Measurements from ENCODE around the gene RANBP1.
A peak's percentile ranks its signal among the peaks of the same experiment; 100 is the strongest.
"Not testable (repeated sequence)": the region's sequence is repeated elsewhere in the genome, so short reads cannot be mapped to it uniquely, and the experiment has no call there.

Gene RANBP1

GRCh38 chr22:20155330-20156041 is 39.6 kb downstream of the RANBP1 start:
- DNase-seq: peak; percentile 13 to 62

DNA sequence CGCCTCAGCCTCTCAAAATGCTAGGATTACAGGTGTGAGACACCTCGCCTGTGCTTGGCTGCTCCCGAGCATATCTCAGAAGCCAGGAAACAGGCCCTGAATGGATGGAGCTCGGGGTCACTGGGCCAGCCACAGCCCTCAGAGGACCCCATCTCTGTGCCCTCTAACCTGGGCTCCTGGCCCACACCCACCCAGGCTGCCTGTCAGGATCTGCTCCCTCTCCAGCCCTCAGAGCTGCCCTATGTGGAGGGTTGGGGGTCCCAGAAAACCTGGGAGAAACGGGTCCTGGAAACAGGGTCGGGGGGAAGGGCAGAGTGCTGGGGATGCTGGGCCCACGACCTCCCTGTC is 40.1 kb downstream of the RANBP1 start:
- no peak for DNase-seq

DNA sequence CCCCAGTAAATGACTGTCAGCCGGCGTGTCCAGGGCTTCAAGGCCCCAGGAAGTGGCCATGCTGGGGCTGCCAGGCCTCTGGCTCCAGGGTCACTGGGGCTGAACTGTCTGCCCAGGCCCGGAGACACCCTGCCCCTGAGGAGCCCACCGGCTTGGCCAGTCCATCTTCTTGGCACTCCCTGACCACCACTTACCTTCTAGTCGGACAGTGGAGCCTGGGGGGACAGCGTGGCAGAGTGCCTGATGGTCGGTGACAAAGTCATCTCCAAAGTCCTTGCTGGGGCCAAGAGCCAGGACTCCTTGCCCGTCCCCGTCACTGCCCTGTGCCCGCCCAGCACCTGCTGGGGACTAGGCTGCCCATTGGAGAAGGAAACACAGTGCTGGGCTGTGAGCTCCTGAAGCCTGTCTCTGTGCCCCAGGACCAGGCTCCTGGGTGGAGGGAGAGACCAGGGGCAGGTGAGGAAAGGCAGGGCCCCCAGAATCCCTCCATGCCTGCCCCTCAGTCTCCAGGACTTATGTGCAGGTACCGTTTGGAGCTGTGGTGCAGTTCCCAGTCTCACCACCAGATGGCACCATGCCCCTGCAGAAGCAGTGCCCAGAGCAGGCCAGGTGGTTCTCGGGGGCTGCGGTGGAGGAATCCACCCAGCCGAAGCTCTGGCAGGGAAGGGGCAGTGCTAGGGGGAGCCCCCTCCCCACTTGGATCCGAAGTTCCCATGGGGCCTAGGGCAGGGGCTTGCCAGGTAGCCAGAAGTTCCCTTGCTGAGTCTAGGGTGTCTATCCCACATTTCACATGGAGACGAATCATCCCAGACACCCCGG is 40.9 kb downstream of the RANBP1 start:
- peak; percentile 30 to 67 for DNase-seq

- DNase-seq: no peak
Measured at GRCh38 chr22:20157430-20158183, 41.7 kb downstream of the RANBP1 start.

- DNase-seq: no peak
Measured at GRCh38 chr22:20158391-20159036, 42.6 kb downstream of the RANBP1 start.

GRCh38 chr22:20159076-20159475 is 43.2 kb downstream of the RANBP1 start:
- no peak for DNase-seq

GRCh38 chr22:20159531-20159930 is 43.6 kb downstream of the RANBP1 start:
- not testable (repeated sequence) for DNase-seq

DNA sequence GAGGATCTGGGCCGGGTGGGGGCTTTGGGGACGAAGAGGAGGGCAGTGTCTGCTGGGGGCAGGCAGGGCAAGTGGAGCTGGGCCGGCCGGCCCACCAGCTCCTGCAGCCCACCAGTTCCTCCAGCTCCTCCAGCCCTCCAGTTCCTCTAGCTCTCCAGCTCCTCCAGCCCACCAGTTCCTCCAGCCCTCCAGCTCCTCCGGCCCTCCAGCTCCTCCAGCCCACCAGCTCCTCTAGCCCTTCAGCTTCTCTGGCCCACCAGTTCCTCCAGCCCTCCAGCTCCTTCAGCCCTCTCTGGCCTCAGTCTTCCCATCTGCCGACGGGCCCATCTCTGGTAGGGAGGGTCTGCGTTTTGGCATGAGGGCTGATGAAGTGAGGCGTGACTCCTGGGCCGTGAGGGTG is 44.1 kb downstream of the RANBP1 start:
- DNase-seq: no peak

- no peak for DNase-seq
Measured at GRCh38 chr22:20164863-20165262, 49.0 kb downstream of the RANBP1 start.

DNA sequence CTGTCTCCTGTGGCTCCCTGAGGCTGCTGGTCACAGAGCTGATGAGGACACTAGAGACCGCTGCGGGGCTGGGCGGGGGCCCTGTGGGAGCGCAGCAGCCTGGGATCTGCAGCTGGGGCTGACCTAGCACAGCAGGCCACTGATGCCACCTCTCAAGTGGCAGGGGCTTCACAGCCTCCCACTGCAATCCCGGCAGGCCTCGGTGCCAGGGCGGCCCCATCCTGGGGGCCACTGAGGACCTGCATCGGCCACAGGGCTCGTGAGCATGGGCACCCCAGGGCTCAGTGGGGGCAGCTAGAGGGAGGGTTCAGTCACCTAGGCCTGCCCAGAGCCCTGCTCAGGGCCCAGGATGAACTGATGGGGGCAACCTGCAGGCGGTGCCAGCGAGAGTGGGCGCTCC is 49.5 kb downstream of the RANBP1 start:
- no peak for DNase-seq

- no peak for DNase-seq
Measured at GRCh38 chr22:20165913-20166312, 50.0 kb downstream of the RANBP1 start.

DNA sequence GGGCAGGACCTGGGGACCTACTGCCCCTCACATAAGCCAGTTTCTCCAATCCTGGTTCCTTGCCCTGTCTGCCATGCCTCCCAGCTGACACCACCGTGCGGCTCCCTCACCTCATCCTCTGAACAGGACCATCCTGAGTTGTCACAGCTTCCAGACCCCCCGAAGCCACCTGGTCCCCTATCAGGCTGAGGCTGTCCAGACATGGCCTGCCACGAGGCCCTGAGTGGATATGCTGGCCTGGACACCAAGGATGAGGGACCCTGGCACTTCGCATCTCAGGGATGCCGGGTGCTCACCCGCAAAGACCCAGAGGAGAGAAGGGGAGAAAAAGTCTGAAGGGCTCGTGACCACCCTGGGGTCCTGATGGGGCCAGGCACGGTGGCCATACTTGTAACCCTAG is 50.8 kb downstream of the RANBP1 start:
- no peak for DNase-seq

- no peak for DNase-seq
Measured at GRCh38 chr22:20167643-20168322, 51.9 kb downstream of the RANBP1 start.

- DNase-seq: no peak
Measured at GRCh38 chr22:20169253-20169822, 53.4 kb downstream of the RANBP1 start.

DNA sequence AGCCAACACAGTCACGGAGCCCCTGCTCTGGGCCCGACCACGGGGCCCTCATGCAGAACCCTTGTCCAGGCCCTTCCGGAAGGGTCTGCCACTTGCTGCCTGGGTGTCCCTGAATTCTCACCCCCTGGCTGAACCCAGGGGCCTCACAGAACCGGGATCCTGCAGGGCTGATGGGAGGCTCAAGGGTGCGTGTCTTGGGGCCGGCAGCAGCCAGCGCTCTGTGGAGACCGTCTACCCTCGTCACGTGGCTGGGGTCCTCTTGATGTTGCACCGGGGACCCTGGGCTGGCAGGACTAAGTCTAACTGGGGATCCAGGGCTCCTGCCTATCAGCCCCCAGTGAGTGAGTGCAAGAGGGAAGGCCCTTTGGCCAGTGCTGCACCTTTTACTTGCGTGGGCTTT is 54.3 kb downstream of the RANBP1 start:
- no peak for DNase-seq

DNA sequence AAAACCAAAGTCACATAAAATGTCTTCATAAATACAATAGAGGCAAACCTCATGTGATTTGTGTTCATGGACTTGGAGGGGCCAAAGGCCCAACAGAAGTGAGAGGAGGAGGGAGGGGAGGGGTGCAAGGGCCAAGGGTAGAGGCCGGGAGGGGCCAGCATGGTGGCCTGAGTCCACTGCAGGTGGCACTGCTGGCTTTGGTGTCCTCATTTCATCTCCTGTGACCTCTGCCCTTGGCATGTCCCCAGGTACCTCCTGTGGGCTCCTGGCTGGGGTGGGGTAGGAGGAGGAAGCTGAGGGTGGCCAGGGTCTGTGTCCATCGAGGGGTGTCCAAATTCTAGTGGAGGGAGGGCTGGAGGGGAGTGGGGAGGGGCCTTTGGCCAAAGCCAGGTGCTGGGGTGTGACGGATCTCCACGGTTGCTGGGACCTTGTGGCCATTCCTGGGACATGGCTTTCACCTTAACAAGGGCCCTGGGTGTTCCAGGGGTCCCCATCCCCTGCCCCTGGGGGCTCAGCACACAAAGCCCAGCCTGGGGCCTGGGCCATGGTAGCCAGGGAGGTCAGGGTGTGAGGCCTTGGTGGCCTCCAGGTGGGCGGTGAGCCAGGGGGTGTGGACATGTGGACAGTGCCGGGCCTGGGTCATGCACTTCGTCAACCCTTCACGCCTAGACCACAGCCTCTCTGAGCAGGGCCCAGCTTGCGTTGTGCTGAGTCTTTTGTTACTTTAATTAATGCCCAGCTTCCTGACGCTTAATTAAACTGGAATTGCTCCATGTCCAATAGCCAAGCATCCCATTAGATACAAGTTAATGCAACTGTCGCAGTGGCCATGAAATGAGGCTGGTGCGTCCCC is 55.6 kb downstream of the RANBP1 start:
- no peak for DNase-seq

- no peak for DNase-seq
Measured at GRCh38 chr22:20172141-20172613, 56.3 kb downstream of the RANBP1 start.

DNA sequence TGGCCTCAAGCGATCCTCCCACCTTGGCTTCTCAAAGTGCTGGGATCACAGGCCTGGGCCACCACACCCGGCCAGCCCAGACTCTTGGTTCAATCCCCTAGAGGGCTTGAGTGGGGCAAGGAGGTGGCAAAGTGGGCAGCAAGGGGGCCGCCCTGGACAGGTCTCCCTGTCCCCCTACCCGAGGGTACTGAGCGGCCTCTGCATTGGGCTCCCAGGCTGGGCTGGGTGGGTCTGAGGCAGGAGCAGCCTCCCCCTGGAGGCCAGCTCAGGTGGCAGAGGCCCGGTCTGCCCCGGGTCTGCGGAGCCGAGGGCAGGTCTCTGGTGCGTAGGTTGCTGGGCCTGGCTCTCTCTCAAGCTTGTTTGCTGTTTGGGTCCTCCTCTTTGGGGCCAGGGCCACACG is 57.3 kb downstream of the RANBP1 start:
- no peak for DNase-seq

DNA sequence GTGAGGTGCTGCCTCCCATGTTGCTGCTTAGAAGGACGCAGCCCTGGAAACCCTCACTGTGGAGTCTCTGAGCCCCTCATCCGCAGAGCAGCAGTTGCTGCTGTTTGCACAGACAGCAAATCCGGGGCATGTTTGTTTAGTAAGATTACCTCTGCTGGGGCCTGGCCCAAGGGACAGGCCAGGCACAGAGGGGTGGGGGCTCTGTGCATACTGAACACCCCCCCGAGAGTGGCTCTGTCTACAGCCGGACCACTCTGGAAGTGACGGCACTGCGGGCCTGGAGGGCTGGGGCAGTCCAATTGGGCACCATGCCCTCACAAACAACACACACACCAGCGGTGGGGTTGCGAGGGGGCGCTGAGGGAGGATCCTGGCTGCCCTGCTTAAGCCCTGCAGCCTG is 57.9 kb downstream of the RANBP1 start:
- no peak for DNase-seq

GRCh38 chr22:20174785-20175596 is 59.1 kb downstream of the RANBP1 start:
- DNase-seq: no peak

Measured in hippocampal formation (tissue), 2 donors.